H9 (cell line): ENCODE results near the gene GPC6. TPM values are rescaled to one million over a fixed set of nuclear protein-coding genes. Genes with fewer than 3 reads are reported as not detected.

Experiments used
- DNase-seq: peaks from one replicate; pipeline ENCODE4 v3.0.0-alpha.2; 2017
- H2AFZ ChIP-seq: one replicate; pipeline ENCODE4 v1.6.1; 2013; ENCODE audit warnings: mild to moderate bottlenecking, low read length, control low read depth, moderate library complexity
- H2AK5ac ChIP-seq: 2 replicates; pipeline ENCODE4 v1.6.1; 2013; ENCODE audit warnings: low read length, control low read depth, mixed read lengths; ENCODE audit not compliant: insufficient read length
- H2BK120ac ChIP-seq: one replicate; pipeline ENCODE4 v1.6.1; 2013; ENCODE audit warnings: low read depth, mild to moderate bottlenecking, low read length, control low read depth, inconsistent platforms; ENCODE audit not compliant: poor library complexity, severe bottlenecking
- H2BK12ac ChIP-seq: 2 replicates; pipeline ENCODE4 v1.6.1; 2013; ENCODE audit warnings: low read length, control low read depth, mixed read lengths, low read depth; ENCODE audit not compliant: insufficient read length
- H2BK15ac ChIP-seq: 2 replicates; pipeline ENCODE4 v1.6.1; 2013; ENCODE audit warnings: low read depth, low read length, control low read depth
- H2BK20ac ChIP-seq: one replicate; pipeline ENCODE4 v1.6.1; 2013; ENCODE audit warnings: low read depth, mild to moderate bottlenecking, low read length, control low read depth, inconsistent platforms; ENCODE audit not compliant: poor library complexity, severe bottlenecking
- H2BK5ac ChIP-seq: 2 replicates; pipeline ENCODE4 v1.6.1; 2013; ENCODE audit warnings: low read length, control low read depth, mixed read lengths; ENCODE audit not compliant: insufficient read length
- H3K14ac ChIP-seq: 2 replicates; pipeline ENCODE4 v1.6.1; 2013; ENCODE audit warnings: low read length, control low read depth; ENCODE audit not compliant: insufficient read depth
- H3K18ac ChIP-seq: 2 replicates; pipeline ENCODE4 v1.6.1; 2013; ENCODE audit warnings: low read depth, mild to moderate bottlenecking, mixed read lengths, low read length, control low read depth; ENCODE audit not compliant: insufficient read length
- H3K23ac ChIP-seq: 2 replicates; pipeline ENCODE4 v1.6.1; 2013; ENCODE audit warnings: low read length, control low read depth, mixed read lengths, low read depth; ENCODE audit not compliant: insufficient read length
- H3K23me2 ChIP-seq: 2 replicates; pipeline ENCODE4 v1.6.1; 2013; ENCODE audit warnings: low read depth, mild to moderate bottlenecking, mixed read lengths, low read length, control low read depth; ENCODE audit not compliant: insufficient read length, poor library complexity, severe bottlenecking
- H3K27ac ChIP-seq: 2 replicates; pipeline ENCODE4 v1.5.1; 2013; ENCODE audit warnings: low read length, control low read depth, mixed read lengths, low read depth; ENCODE audit not compliant: insufficient read length
- H3K27me3 ChIP-seq: 2 replicates; pipeline ENCODE4 v1.6.1; 2013; ENCODE audit warnings: low read length, control low read depth, inconsistent platforms; ENCODE audit not compliant: insufficient read depth
- H3K4ac ChIP-seq: 2 replicates; pipeline ENCODE4 v1.6.1; 2013; ENCODE audit warnings: low read depth, mild to moderate bottlenecking, control low read depth, inconsistent platforms, low read length, moderate library complexity
- H3K4me1 ChIP-seq: 2 replicates; pipeline ENCODE4 v1.6.1; 2013; ENCODE audit warnings: low read length, control low read depth, inconsistent platforms; ENCODE audit not compliant: insufficient read depth
- H3K4me2 ChIP-seq: 2 replicates; pipeline ENCODE4 v1.6.1; 2013; ENCODE audit warnings: low read length, control low read depth, mixed read lengths; ENCODE audit not compliant: insufficient read length, insufficient read depth
- H3K56ac ChIP-seq: 2 replicates; pipeline ENCODE4 v1.6.1; 2013; ENCODE audit warnings: low read depth, mild to moderate bottlenecking, mixed read lengths, low read length, control low read depth; ENCODE audit not compliant: insufficient read length
- H3K79me1 ChIP-seq: 2 replicates; pipeline ENCODE4 v1.6.1; 2013; ENCODE audit warnings: low read depth, mild to moderate bottlenecking, moderate library complexity, low read length, control low read depth, inconsistent platforms; ENCODE audit not compliant: insufficient read depth, poor library complexity, severe bottlenecking
- H3K79me2 ChIP-seq: 2 replicates; pipeline ENCODE4 v1.6.1; 2013; ENCODE audit warnings: low read length, control low read depth, inconsistent platforms; ENCODE audit not compliant: insufficient read depth
- H3K9ac ChIP-seq: 2 replicates; pipeline ENCODE4 v1.6.1; 2013; ENCODE audit warnings: low read length, control low read depth, mixed read lengths; ENCODE audit not compliant: insufficient read length; ENCODE audit errors: extremely low read depth
- H3K9me3 ChIP-seq: one replicate; pipeline ENCODE4 v1.6.1; 2013; ENCODE audit warnings: low read depth, low read length, inconsistent platforms; ENCODE audit not compliant: control insufficient read depth
- H3T11ph ChIP-seq: one replicate; pipeline ENCODE4 v1.6.1; 2013; ENCODE audit warnings: mild to moderate bottlenecking, low read length, control low read depth, inconsistent platforms
- H4K20me1 ChIP-seq: one replicate; pipeline ENCODE4 v1.6.1; 2013; ENCODE audit not compliant: control insufficient read depth, insufficient read length, insufficient read depth
- H4K5ac ChIP-seq: 2 replicates; pipeline ENCODE4 v1.6.1; 2013; ENCODE audit warnings: low read depth, mild to moderate bottlenecking, mixed read lengths, low read length, control low read depth; ENCODE audit not compliant: insufficient read length
- H4K8ac ChIP-seq: replicated peaks from 2 replicates; pipeline ENCODE4 v1.6.1; 2013; ENCODE audit warnings: low read length, control low read depth, mixed read lengths, low read depth; ENCODE audit not compliant: insufficient read length
- H4K91ac ChIP-seq: 2 replicates; pipeline ENCODE4 v1.6.1; 2013; ENCODE audit warnings: low read depth, mild to moderate bottlenecking, moderate library complexity, mixed read lengths, low read length, control low read depth; ENCODE audit not compliant: insufficient read length
- H3K27ac Mint-ChIP-seq, 3 experiments: 2 replicates in 2 of 3; 3 replicates in 1 of 3; pipeline ENCODE4 v1.8.0; 2020 to 2021; ENCODE audit warnings: mixed read lengths in 3 of 3, mild to moderate bottlenecking in 1 of 3, moderate library complexity in 1 of 3
- H3K27me3 Mint-ChIP-seq: 2 replicates; pipeline ENCODE4 v1.8.0; 2021; ENCODE audit warnings: low read depth, mild to moderate bottlenecking, moderate library complexity, mixed read lengths
- H3K36me3 Mint-ChIP-seq, 3 experiments: 2 replicates in 2 of 3; 3 replicates in 1 of 3; pipeline ENCODE4 v1.8.0; 2020 to 2021; ENCODE audit warnings: low read depth in 3 of 3, mixed read lengths in 3 of 3; ENCODE audit not compliant: insufficient read depth in 1 of 3
- H3K4me1 Mint-ChIP-seq, 2 experiments: 2 replicates each; pipeline ENCODE4 v1.8.0; 2020; ENCODE audit warnings: mixed read lengths in 2 of 2
- H3K4me3 Mint-ChIP-seq, 2 experiments: 2 replicates in 1 of 2; 3 replicates in 1 of 2; pipeline ENCODE4 v1.8.0; 2020 to 2021; ENCODE audit warnings: mild to moderate bottlenecking in 2 of 2, mixed read lengths in 2 of 2, moderate library complexity in 1 of 2
- H3K9me3 Mint-ChIP-seq, 2 experiments: 2 replicates in 1 of 2; 3 replicates in 1 of 2; pipeline ENCODE4 v1.8.0; 2020; ENCODE audit warnings: mild to moderate bottlenecking in 2 of 2, mixed read lengths in 2 of 2, moderate library complexity in 1 of 2
- WGBS: extraction: QIAGEN DNeasy Blood & Tissue Kit; methylation state at CpG from one replicate; pipeline ENCODE4 v1.1.7; 2013; ENCODE audit warnings: missing lambda C conversion rate, low lambda C conversion rate, mixed read lengths; ENCODE audit not compliant: insufficient read length; ENCODE audit errors: extremely low coverage; 5-methylcytosine and 5-hydroxymethylcytosine counted together
- total RNA-seq: library from RNA; stranded (reverse); gene quantifications from 2 replicates; pipeline ENCODE4 v1.2.1, GENCODE V29; 2021
- TF ChIP-seq, protein P1 (sequence below): fragments of 200-600 bp; sonication (generic); conservative IDR thresholded peaks from 3 replicates; pipeline ENCODE4 v1.8.0; 2021; ENCODE audit warnings: antibody characterized with exemption, mild to moderate bottlenecking

The GPC6 gene
- total RNA-seq, 1 experiment from 2014 or later, result 15.6 TPM

DNA sequence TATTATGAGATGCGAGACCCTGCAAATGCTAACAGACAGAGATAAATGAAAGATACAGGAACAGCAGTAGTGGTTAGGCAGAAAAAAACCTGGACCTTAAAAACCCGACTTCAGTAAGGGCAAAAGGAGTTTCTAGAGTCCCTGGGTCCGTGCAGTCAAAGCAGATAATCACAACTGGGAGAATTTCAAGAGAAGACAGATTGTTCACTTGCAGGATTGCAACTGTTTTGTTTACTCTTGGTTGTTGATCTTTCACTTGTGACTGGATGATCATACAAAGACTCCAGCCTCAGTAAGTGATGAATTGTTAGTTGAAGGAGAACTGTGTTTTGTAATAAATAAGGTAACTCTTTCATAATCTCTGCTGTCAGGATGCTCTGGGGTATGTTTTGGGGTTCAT is 135.1 kb downstream of the GPC6 start:
- Histone ChIP-seq H4K5ac (no peak overlapping the region), H3K56ac (no peak overlapping the region), H3K79me1 (no peaks in the 10 kb centered on the region), H2AK5ac (no peak overlapping the region), H3T11ph (no peak overlapping the region), H2BK120ac (no peak overlapping the region), H2AFZ (no peak overlapping the region), H4K8ac (no peak overlapping the region), H3K23me2 (no peaks in the 10 kb centered on the region), H2BK15ac (no peak overlapping the region), H2BK12ac (no peak overlapping the region), H3K4me1 (no peaks in the 10 kb centered on the region), H4K91ac (no peak overlapping the region), H2BK5ac (no peak overlapping the region), H3K27ac (no peak overlapping the region), H4K20me1 (no peaks in the 10 kb centered on the region), H3K9ac (no peak overlapping the region), H3K9me3 (no peaks in the 10 kb centered on the region), H3K18ac (no peak overlapping the region), H2BK20ac (no peak overlapping the region), H3K79me2 (no peaks in the 10 kb centered on the region), H3K27me3 (no peaks in the 10 kb centered on the region), H3K14ac (no peak overlapping the region), H3K23ac (no peak overlapping the region), H3K4me2 (no peak overlapping the region), H3K4ac (no peak overlapping the region)
- H3K9me3 Mint-ChIP-seq, result no peaks in the 10 kb centered on the region
- no peak overlapping the region for H3K4me3 Mint-ChIP-seq
- DNase-seq, result no peak
- H3K27me3 Mint-ChIP-seq, result no peaks in the 10 kb centered on the region
- WGBS, result no CpG with 5 or more reads among the region's 3 CpGs
- TF ChIP-seq, protein P1, sequence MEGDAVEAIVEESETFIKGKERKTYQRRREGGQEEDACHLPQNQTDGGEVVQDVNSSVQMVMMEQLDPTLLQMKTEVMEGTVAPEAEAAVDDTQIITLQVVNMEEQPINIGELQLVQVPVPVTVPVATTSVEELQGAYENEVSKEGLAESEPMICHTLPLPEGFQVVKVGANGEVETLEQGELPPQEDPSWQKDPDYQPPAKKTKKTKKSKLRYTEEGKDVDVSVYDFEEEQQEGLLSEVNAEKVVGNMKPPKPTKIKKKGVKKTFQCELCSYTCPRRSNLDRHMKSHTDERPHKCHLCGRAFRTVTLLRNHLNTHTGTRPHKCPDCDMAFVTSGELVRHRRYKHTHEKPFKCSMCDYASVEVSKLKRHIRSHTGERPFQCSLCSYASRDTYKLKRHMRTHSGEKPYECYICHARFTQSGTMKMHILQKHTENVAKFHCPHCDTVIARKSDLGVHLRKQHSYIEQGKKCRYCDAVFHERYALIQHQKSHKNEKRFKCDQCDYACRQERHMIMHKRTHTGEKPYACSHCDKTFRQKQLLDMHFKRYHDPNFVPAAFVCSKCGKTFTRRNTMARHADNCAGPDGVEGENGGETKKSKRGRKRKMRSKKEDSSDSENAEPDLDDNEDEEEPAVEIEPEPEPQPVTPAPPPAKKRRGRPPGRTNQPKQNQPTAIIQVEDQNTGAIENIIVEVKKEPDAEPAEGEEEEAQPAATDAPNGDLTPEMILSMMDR, result no peak
- H3K36me3 Mint-ChIP-seq, result no peaks in the 10 kb centered on the region
- H3K4me1 Mint-ChIP-seq, result no peaks in the 10 kb centered on the region
- H3K27ac Mint-ChIP-seq, result no peak overlapping the region
